GM23248 (cell line): ENCODE results near the gene PDP2.

Experiments
- EZH2 ChIP-seq: fragments of 200-600 bp; sonication (generic); IDR thresholded peaks from 2 replicates; pipeline ENCODE4 v1.6.1; 2018; ENCODE audit warnings: antibody characterized with exemption, mild to moderate bottlenecking; ENCODE audit not compliant: insufficient read depth, poor library complexity, severe bottlenecking
- EZH2phosphoT487 ChIP-seq: fragments of 200-600 bp; sonication (generic); IDR thresholded peaks from 2 replicates; pipeline ENCODE4 v1.6.1; 2018; ENCODE audit warnings: antibody characterized with exemption, moderate library complexity, mild to moderate bottlenecking, low read depth; ENCODE audit not compliant: insufficient read depth

DNA sequence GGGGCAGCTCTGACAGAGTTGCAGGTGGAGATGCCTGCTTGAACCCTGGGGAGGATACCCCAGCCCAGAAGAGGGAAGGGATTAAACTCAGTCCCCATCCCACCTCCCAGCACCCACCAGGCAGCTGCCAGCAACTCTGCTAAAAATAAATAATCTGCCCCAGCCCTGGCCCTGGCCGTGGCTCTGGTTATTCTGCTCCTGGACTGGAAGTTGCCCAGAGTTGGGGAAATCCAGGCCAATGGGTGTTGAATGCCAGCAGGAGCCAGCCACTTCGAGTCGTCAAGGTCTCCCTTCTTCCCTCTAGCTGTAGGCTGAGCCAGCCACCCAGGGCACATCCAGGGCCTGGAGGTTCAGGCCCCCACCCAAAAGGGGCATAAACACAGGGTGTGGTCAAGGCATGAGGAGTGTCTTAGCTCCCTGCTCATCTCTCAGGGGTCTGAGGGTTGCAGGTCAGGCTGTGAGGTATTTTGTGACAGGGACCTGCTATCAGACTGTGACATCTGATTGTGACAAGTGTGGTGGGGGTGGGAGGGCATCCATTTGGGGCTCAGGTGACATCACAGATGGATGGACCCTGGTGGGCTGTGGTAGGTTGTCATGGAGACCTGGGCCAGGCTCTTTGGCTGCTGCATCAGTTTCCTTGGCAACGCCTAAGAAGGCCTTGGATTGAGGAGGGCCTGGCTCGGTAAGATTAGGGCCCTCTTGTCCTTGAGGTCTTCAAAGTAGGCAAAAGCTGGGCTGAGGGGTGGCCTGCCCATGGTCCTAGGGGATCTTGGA lies 46.0 kb downstream of the PDP2 start:
- no peak for TF ChIP-seq EZH2
- TF ChIP-seq EZH2phosphoT487, result no peak
